ENCODE results near the gene CLCN1. TPM values are rescaled to one million over a fixed set of nuclear protein-coding genes. Genes with fewer than 3 reads are reported as not detected.

Gene CLCN1
- total and polyA plus RNA-seq, 2 of the 4 experiments (the other 2 are of a cell fraction), result not detected

- WGBS, 2 experiments (ENCODE audit: extremely low coverage in 2 of 2, insufficient read length in 1 of 2), result no CpG with 5 or more reads among the region's 8 CpGs
- no TSS peak for BruUV-seq (replicated peaks)
- no peak for ATAC-seq (ENCODE audit: low read depth)
- Histone ChIP-seq H3K4ac (ENCODE audit: low read depth, low read length) (no peak overlapping the region), H3K27ac (ENCODE audit: insufficient read depth, low read length) (no peak overlapping the region), H2BK20ac (ENCODE audit: low read depth, low read length) (no peak overlapping the region), H3K9me3 (ENCODE audit: control insufficient read depth, insufficient read depth, low read length) (no peaks in the 10 kb centered on the region), H2AK5ac (ENCODE audit: low read depth, low read length) (no peak overlapping the region), H4K91ac (ENCODE audit: insufficient read depth, low read depth, low read length) (no peak overlapping the region), H4K8ac (ENCODE audit: low read depth in 2 of 2, low read length in 2 of 2) (no peak overlapping the region), H3K9me1 (ENCODE audit: insufficient read depth, low read length) (no peaks in the 10 kb centered on the region), H2AFZ (replicated peaks; ENCODE audit: low read length, poor library complexity) (no peak overlapping the region), H3K14ac (replicated peaks; ENCODE audit: low read depth, low read length) (no peak overlapping the region), H3K18ac (ENCODE audit: low read depth, low read length) (no peak overlapping the region), H2BK15ac (ENCODE audit: low read depth, low read length) (no peak overlapping the region), H3K4me2 (ENCODE audit: low read depth, low read length) (no peak overlapping the region), H3K9ac (ENCODE audit: low read depth, low read length) (no peak overlapping the region), H2AK9ac (replicated peaks; ENCODE audit: low read depth, low read length, poor library complexity) (no peak overlapping the region), H3K36me3 (ENCODE audit: control insufficient read depth, insufficient read depth, low read length) (no peaks in the 10 kb centered on the region), H3K27me3 (ENCODE audit: control insufficient read depth, insufficient read depth, low read length) (no peaks in the 10 kb centered on the region), H3K23ac (ENCODE audit: low read depth, low read length) (no peak overlapping the region), H3K4me1 (ENCODE audit: control insufficient read depth, insufficient read depth, low read length) (no peaks in the 10 kb centered on the region), H3K79me1 (ENCODE audit: low read depth in 1 of 2, low read length in 2 of 2) (no peaks in the 10 kb centered on the region), H4K5ac (ENCODE audit: low read depth, low read length) (no peak overlapping the region), H3K56ac (ENCODE audit: extremely low read depth, insufficient read depth, low read length) (no peak overlapping the region), H3K4me3 (ENCODE audit: insufficient read depth, low read depth, low read length) (no peak overlapping the region), H2BK120ac (ENCODE audit: low read depth, low read length) (no peak overlapping the region), H4K20me1 (ENCODE audit: insufficient read depth, low read length) (no peaks in the 10 kb centered on the region), H2BK5ac (ENCODE audit: low read depth, low read length, poor library complexity, severe bottlenecking) (no peak overlapping the region)
- no peak for TF ChIP-seq USF2 (IDR thresholded peaks at IDR 0.05; ENCODE audit: low read depth, low read length)
- no peak for TF ChIP-seq CEBPB (IDR thresholded peaks at IDR 0.05; ENCODE audit: low read depth, low read length)
- no peak for TF ChIP-seq MAFK (IDR thresholded peaks at IDR 0.05; ENCODE audit: low read depth, low read length)
- TF ChIP-seq RAD21 (IDR thresholded peaks at IDR 0.05; ENCODE audit: low read length), result no peak
- no peak for TF ChIP-seq MXI1 (IDR thresholded peaks at IDR 0.05; ENCODE audit: borderline replicate concordance, low read depth, low read length)
- no peak for TF ChIP-seq CHD1 (IDR thresholded peaks at IDR 0.05; ENCODE audit: low read depth, low read length)
- no peak for TF ChIP-seq MAZ (IDR thresholded peaks at IDR 0.05; ENCODE audit: borderline replicate concordance, low read depth, low read length)
- TF ChIP-seq POLR2A (IDR thresholded peaks at IDR 0.05; ENCODE audit: low read depth, low read length), result no peak
- TF ChIP-seq RFX5 (IDR thresholded peaks at IDR 0.05; ENCODE audit: low read depth, low read length), result no peak
- no peak for TF ChIP-seq FOS (IDR thresholded peaks at IDR 0.05; ENCODE audit: low read depth, low read length)
- no peak for DNase-seq
- ChIA-PET POLR2A (ENCODE audit: unreplicated experiment) (no interaction called here), CTCF (interaction anchor here (0.6 kb wide), 1 partner anchor 9 kb away, joined by 4 read pairs; no protein-coding TSS in a partner anchor)
- intact Hi-C loops (cut with micrococcal nuclease) (no loop called here), dilution Hi-C loops (cut with HindIII; ENCODE audit: low sequenced_read_pairs, unreplicated experiment) (no loop called here), in situ Hi-C loops (cut with MboI; ENCODE audit: low sequenced_read_pairs) (no loop called here)
These were observed 33.8 kb upstream of the CLCN1 start for GRCh38 chr7:143282124-143282523.

Measured in IMR-90 (cell line).